Stimulated activated CD4-positive, alpha-beta T cell treated with anti-CD3 and anti-CD28 coated beads, TNF-alpha, amount 100 ng/mL, for 1 hour (primary cell): ENCODE data around the gene ACVR2B.

Experiments
- DNase-seq, 3 donors: peaks; one replicate each; pipeline ENCODE4 v3.0.0-alpha.2; 2020; ENCODE audit warnings: low read depth in 3 of 3, low spot score in 1 of 3

The ACVR2B gene

DNA sequence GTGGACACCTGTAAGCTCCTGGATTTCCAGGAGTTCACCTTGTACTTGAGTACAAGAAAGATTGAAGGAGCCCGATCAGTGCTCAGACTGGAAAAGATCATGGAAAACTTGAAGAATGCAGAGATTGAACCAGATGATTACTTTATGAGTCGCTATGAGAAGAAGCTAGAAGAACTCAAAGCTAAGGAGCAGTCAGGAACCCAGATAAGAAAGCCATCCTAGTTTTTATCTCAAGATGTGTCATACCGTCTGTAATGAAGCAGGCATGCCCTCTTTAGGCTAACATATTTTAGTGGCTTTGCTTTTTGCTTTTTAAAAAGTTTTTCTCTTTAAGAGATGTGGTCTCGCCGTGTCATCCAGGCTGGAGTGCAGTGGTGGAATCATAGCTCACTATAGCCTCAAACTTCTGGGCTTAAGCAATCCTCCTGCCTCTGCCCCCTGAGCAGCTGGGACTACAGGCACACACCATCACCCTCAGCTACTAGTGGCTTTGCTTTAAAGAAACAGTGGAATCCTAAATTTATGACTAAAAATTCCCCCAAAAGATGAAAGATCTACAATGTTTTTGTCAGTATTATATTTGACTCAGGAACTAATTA is 70.5 kb downstream of the ACVR2B start:
- DNase-seq: no peak

- no peak for DNase-seq
Measured at GRCh38 chr3:38526792-38527191, 73.1 kb downstream of the ACVR2B start.

DNA sequence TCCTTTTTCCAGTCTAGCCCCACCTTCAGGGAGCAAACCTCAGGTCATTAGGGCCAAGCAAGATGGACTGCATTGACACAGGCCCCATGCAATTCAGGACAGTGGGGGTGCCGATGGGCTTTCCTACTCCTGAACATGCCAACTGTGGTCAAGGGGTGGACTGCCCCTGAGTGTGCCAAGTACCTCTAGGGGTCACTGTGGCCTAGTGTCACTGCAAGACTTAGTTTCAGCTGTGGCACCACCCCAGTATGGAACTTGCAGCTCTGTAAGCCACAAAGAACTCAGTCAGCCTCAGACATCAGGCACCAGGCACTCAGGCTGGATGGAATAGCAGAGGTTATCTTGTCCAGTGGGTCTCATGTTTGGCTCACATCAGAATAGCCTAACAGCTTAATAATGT is 74.8 kb downstream of the ACVR2B start:
- DNase-seq: no peak

DNA sequence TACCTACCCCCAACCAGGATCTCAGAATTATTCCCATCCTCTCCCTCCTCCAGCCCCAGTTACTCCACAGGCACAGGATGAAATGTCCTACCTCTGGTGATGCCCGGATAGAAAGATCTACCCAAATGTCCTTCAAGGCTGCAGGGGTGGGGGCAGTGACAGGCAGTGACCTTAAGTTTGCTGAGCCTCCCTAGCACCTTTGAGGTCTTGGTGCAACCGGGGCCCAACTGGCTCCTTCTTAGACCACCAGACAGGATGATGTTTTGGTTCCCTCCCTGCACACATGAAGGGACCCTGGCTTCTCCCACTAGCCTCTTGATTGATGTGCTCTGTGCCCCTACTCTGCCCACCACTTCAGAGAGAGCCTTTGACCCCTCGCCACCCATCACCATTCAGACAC is 78.8 kb downstream of the ACVR2B start:
- DNase-seq: no peak

- DNase-seq: no peak
Measured at GRCh38 chr3:38533285-38533976, 79.7 kb downstream of the ACVR2B start.

DNA sequence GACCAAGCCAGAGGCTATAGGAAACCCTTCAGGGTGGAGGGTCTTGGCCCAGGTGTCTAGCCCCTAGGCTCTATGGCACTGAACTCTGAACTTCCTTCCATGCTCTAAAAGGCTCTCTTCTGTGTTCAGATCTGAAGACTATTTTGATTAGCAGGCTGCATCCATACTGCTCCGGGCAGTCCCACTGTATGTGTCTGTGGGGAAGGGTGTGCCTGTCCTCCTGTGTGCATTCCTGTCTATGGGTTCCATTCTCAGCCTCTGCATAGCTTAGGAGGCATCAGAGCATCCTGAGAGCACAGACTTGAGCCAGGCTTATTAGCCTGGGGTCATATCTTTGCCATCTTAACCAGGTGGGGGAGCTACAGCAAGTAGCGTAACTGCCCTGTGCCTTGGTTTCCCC is 80.5 kb downstream of the ACVR2B start:
- no peak for DNase-seq

- DNase-seq: no peak
Measured at GRCh38 chr3:38534604-38535003, 80.9 kb downstream of the ACVR2B start.

- DNase-seq: no peak
Measured at GRCh38 chr3:38536671-38537070, 83.0 kb downstream of the ACVR2B start.

DNA sequence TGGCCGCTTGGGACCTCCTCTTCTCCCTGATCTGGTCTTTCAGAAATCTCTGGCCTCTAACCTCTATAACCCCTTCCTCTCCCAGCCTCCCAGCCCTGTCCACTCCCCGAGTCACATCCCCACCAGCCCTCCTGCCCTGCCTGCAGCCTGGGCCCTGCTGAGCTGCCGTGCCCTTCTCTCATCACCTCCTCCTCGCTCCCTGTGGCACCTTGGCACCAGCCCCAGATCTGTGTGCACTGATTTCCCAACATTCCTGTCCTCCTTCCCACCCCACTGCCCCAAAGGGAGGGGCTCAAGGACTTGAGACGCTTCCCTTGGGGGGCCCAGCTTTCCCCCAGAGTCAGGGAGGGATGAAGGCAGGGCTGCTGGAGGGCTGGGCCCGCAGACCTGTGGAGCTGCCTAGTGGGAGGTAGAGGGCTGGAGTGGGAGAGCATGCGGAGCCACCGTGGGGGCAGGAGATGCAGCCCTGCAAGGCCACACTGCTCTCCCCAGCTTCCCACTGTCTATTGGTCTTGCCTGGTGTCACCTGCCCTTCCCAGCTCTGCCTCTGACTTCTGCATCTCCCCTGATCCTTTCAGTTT is 85.2 kb downstream of the ACVR2B start:
- DNase-seq: no peak

GRCh38 chr3:38541806-38542205 is 88.1 kb downstream of the ACVR2B start:
- DNase-seq: no peak
